ENCODE results near the gene MYL10. TPM values are rescaled to one million over a fixed set of nuclear protein-coding genes. Genes with fewer than 3 reads are reported as not detected.

MYL10 gene
- total RNA-seq, 2 donors from 2014 or later: not detected

DNA sequence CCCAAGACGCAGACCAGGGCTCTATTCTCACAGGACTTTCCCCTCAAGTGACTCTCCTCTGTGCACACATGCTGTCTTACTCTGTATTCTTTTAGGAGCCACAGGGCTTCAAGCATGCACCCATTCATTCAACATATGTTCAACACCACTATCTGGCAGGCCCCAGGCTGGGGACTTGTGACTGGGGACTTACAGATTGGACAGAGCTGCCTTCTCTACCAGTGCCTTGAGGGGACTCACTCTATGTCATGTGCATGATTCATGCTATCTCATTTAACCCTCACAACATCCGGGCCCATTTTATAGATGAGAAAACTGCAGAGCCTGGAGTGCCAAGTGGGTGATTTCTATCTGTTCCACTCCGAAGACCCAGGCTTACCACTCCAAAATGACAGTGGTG, 34.3 kb downstream of the MYL10 start:
- Mint-ChIP-seq H3K4me1 (ENCODE audit: low read depth) (no peaks in the 10 kb centered on the region), H3K9me3 (no peaks in the 10 kb centered on the region), H3K27me3 (ENCODE audit: low read depth) (no peaks in the 10 kb centered on the region), H3K4me3 (no peak overlapping the region), H3K36me3 (ENCODE audit: insufficient read depth in 2 of 2) (no peaks in the 10 kb centered on the region), H3K27ac (no peak overlapping the region)
- DNase-seq (no peak), ATAC-seq (replicated peaks in 1 of 2) (no peak)

GRCh38 chr7:101593556-101593955, 35.5 kb downstream of the MYL10 start:
- no peak overlapping the region for H3K27ac Mint-ChIP-seq
- DNase-seq: no peak
- no peak for ATAC-seq (replicated peaks in 1 of 2)
- no peak overlapping the region for H3K4me3 Mint-ChIP-seq
- H3K9me3 Mint-ChIP-seq: no peaks in the 10 kb centered on the region
- H3K4me1 Mint-ChIP-seq (ENCODE audit: low read depth): no peaks in the 10 kb centered on the region
- no peaks in the 10 kb centered on the region for H3K27me3 Mint-ChIP-seq (ENCODE audit: low read depth)
- H3K36me3 Mint-ChIP-seq (ENCODE audit: insufficient read depth in 2 of 2): no peaks in the 10 kb centered on the region

DNA sequence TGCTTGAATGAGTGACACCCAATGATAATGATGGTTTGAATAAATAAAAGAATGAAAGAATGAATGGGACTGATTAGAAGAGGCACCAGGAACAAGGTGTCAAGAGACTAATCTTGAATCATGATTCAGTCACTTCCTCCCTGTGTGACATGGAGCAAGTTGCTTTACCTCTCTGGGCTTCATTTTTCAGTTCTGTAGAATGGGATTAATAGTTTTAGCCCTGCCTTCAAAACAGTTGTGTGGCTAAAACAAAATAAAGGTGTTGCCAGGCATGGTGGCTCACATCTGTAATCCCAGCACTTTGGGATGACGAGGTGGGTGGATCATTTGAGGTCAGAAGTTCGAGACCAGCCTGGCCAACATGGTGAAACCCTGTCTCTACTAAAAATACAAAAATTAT, 37.6 kb downstream of the MYL10 start:
- DNase-seq (no peak), ATAC-seq (replicated peaks in 1 of 2) (no peak)
- H3K9me3 Mint-ChIP-seq: no peaks in the 10 kb centered on the region
- H3K36me3 Mint-ChIP-seq (ENCODE audit: insufficient read depth in 2 of 2): no peaks in the 10 kb centered on the region
- no peak overlapping the region for H3K27ac Mint-ChIP-seq
- no peak overlapping the region for H3K4me3 Mint-ChIP-seq
- no peaks in the 10 kb centered on the region for H3K4me1 Mint-ChIP-seq (ENCODE audit: low read depth)
- no peaks in the 10 kb centered on the region for H3K27me3 Mint-ChIP-seq (ENCODE audit: low read depth)

DNA sequence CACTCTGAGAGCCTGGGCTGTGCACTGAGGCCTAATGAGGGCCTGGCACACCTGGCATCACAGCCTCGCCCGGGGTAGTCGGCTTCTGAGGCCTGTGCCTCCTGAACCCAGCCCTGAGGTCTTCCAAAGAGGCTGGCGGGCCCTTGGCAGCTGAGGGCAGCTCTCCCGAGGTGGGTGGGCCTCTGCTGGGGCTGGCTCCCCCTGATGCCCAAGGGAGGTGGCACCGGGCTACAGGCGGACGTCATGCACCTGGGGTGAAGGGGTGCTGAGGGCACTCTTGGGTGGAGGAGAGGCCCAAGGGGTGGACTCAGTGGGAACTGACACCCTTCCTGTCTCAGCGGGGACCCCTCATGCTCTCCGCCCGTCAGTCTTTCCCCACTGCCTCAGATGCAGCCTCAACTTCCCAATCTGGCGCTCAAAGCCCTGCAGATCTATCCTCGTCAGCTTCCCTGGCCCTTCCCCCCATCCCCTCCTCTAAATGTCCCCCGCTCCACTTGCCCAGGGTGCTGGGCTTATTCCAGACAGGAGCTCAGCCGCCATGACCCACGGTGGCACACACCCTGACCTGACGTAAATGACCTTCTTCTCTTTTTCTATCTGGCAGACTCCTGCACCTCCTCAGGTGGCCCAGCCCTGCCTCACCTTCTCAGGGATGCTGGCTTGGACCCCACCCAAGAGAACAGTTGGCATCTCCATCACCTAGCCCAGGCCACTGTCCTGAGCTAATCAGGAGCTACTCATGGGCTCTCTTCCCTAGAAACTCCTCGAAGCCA, 38.2 kb downstream of the MYL10 start:
- Mint-ChIP-seq H3K27ac (no peak overlapping the region), H3K4me1 (ENCODE audit: low read depth) (no peaks in the 10 kb centered on the region), H3K4me3 (no peak overlapping the region), H3K9me3 (no peaks in the 10 kb centered on the region), H3K36me3 (ENCODE audit: insufficient read depth in 2 of 2) (no peaks in the 10 kb centered on the region), H3K27me3 (ENCODE audit: low read depth) (no peaks in the 10 kb centered on the region)
- DNase-seq (no peak), ATAC-seq (replicated peaks in 1 of 2) (no peak)

- DNase-seq (no peak), ATAC-seq (replicated peaks in 1 of 2) (no peak)
- Mint-ChIP-seq H3K4me1 (ENCODE audit: low read depth) (no peaks in the 10 kb centered on the region), H3K4me3 (no peak overlapping the region), H3K27ac (no peak overlapping the region), H3K27me3 (ENCODE audit: low read depth) (no peaks in the 10 kb centered on the region), H3K36me3 (ENCODE audit: insufficient read depth in 2 of 2) (no peaks in the 10 kb centered on the region), H3K9me3 (no peaks in the 10 kb centered on the region)
Measured at GRCh38 chr7:101589976-101590662, 39.0 kb downstream of the MYL10 start.

DNA sequence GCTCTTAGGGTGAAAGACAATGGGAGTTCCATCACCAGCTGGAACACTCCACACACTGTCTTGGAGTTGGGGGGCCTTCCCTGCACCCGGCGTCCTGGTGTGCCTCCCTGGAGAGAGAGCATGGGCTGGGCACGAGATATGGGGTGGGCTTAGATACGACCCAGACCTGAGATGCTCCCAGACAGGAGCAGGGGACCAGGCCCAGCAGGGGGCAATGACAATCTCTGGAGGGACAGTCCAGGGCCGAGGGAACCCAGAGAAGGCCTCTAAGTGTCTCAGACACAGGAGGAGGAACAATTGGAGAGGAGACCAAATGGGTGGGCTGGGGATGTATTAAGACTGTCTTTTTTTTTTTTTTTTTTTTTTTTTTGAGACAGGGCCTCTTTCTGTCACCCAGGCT, 40.0 kb downstream of the MYL10 start:
- ATAC-seq (replicated peaks in 1 of 2) (no peak), DNase-seq (no peak)
- Mint-ChIP-seq H3K36me3 (ENCODE audit: insufficient read depth in 2 of 2) (no peaks in the 10 kb centered on the region), H3K4me1 (ENCODE audit: low read depth) (no peaks in the 10 kb centered on the region), H3K27ac (no peak overlapping the region), H3K9me3 (no peaks in the 10 kb centered on the region), H3K4me3 (no peak overlapping the region), H3K27me3 (ENCODE audit: low read depth) (no peaks in the 10 kb centered on the region)

- no peak for DNase-seq
- H3K4me3 Mint-ChIP-seq: no peak overlapping the region
- no peaks in the 10 kb centered on the region for H3K4me1 Mint-ChIP-seq (ENCODE audit: low read depth)
Measured at GRCh38 chr7:101588131-101588935, 40.8 kb downstream of the MYL10 start.

GRCh38 chr7:101586906-101587677, 42.0 kb downstream of the MYL10 start:
- H3K9me3 Mint-ChIP-seq: no peaks in the 10 kb centered on the region
- no peak for ATAC-seq (replicated peaks in 1 of 2)
- no peak overlapping the region for H3K4me3 Mint-ChIP-seq
- DNase-seq: no peak
- no peak overlapping the region for H3K27ac Mint-ChIP-seq
- H3K4me1 Mint-ChIP-seq (ENCODE audit: low read depth): no peaks in the 10 kb centered on the region
- no peaks in the 10 kb centered on the region for H3K36me3 Mint-ChIP-seq (ENCODE audit: insufficient read depth in 2 of 2)
- no peaks in the 10 kb centered on the region for H3K27me3 Mint-ChIP-seq (ENCODE audit: low read depth)

More at GRCh38 chr7:101588131-101588935, 40.8 kb downstream of the MYL10 start:
- ATAC-seq (replicated peaks in 1 of 2): no peak
- Mint-ChIP-seq H3K27ac (no peak overlapping the region), H3K36me3 (ENCODE audit: insufficient read depth in 2 of 2) (no peaks in the 10 kb centered on the region), H3K9me3 (no peaks in the 10 kb centered on the region), H3K27me3 (ENCODE audit: low read depth) (no peaks in the 10 kb centered on the region)

DNA sequence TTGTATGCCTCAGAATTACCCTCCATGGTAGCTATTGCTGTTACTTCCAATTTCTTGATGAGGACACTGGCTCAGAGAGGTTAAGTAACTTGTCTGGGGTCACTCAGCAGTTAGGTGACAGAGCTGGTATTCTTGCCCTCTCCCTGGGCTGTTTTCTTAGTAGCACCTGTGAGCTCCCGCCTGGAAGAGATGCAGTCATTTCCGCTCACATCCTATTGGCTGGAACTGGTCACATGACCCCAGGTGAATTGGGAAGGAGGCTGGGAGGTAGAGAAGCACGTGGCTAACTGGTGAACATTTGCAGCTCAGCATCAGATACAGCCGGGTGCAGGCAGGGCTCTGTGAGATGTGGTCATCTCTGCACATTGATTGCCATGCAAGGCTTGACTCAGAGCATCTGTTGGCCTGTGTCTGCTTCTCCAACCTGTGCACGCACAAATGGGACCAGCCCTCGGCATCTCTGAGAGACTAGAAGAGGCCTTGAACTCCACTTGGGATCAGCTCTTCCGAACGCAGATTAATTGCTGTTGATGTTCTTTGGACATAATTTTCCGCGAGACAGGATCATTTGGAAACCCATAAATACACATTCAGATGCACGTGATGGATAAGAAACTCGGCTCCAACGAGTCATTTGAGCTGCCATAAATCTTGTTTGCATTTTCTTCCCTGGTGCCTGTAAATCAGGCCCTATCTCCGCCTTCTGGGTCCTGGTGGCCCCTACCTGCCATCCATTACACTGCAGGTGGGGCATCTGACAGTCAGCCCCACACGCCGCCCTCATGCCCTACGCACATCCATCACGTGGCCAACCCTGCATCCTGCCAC, 42.8 kb downstream of the MYL10 start:
- Mint-ChIP-seq H3K9me3 (no peaks in the 10 kb centered on the region), H3K4me3 (no peak overlapping the region), H3K36me3 (ENCODE audit: insufficient read depth in 2 of 2) (no peaks in the 10 kb centered on the region), H3K27me3 (ENCODE audit: low read depth) (no peaks in the 10 kb centered on the region), H3K4me1 (ENCODE audit: low read depth) (no peaks in the 10 kb centered on the region), H3K27ac (no peak overlapping the region)
- DNase-seq: no peak
- no peak for ATAC-seq (replicated peaks in 1 of 2)

DNA sequence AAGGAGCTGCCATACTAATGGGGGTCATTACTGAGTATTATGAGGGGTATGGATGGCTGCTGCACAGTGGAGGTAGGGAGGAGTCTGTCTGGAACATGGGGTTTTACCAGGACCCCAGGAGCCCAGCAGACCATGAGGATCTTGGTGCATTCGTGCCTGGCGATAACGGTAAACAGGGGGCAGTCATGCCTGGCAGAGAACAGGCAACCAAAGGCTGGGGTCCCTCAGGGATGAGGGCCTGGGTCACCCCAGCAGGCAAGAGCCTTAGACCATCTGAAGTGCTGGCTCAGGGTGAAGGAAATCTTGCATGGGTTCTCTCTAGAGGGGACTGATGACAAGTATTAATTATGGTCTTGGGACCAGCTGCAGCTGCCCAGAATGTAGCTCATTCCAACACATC, 46.1 kb downstream of the MYL10 start:
- H3K4me3 Mint-ChIP-seq: no peak overlapping the region
- no peaks in the 10 kb centered on the region for H3K36me3 Mint-ChIP-seq (ENCODE audit: insufficient read depth in 2 of 2)
- ATAC-seq (replicated peaks in 1 of 2) (no peak), DNase-seq (no peak)
- peaks cover 0 to 3% of the 10 kb centered on the region in 2 donors for H3K9me3 Mint-ChIP-seq
- H3K27ac Mint-ChIP-seq: no peak overlapping the region
- no peaks in the 10 kb centered on the region for H3K27me3 Mint-ChIP-seq (ENCODE audit: low read depth)
- no peaks in the 10 kb centered on the region for H3K4me1 Mint-ChIP-seq (ENCODE audit: low read depth)

- peaks cover 0 to 3% of the 10 kb centered on the region in 2 donors for H3K9me3 Mint-ChIP-seq
- H3K4me1 Mint-ChIP-seq (ENCODE audit: low read depth): no peaks in the 10 kb centered on the region
- no peaks in the 10 kb centered on the region for H3K36me3 Mint-ChIP-seq (ENCODE audit: insufficient read depth in 2 of 2)
- no peak overlapping the region for H3K4me3 Mint-ChIP-seq
- DNase-seq (no peak), ATAC-seq (replicated peaks in 1 of 2) (no peak)
- H3K27ac Mint-ChIP-seq: no peak overlapping the region
- H3K27me3 Mint-ChIP-seq (ENCODE audit: low read depth): no peaks in the 10 kb centered on the region
Measured at GRCh38 chr7:101581891-101582290, 47.2 kb downstream of the MYL10 start.

- DNase-seq (no peak), ATAC-seq (replicated peaks in 1 of 2) (no peak)
- Mint-ChIP-seq H3K9me3 (peaks cover 0 to 3% of the 10 kb centered on the region in 2 donors), H3K4me1 (ENCODE audit: low read depth) (no peaks in the 10 kb centered on the region), H3K36me3 (ENCODE audit: insufficient read depth in 2 of 2) (no peaks in the 10 kb centered on the region), H3K27me3 (ENCODE audit: low read depth) (no peaks in the 10 kb centered on the region), H3K27ac (no peak overlapping the region), H3K4me3 (no peak overlapping the region)
Measured at GRCh38 chr7:101580596-101580995, 48.5 kb downstream of the MYL10 start.
